ENCODE measurements around the gene CGB2. TPM values are rescaled to one million over a fixed set of nuclear protein-coding genes. Genes with fewer than 3 reads are reported as not detected.

CGB2 gene
- total RNA-seq, 4 donors from 2014 or later: not detected

DNA sequence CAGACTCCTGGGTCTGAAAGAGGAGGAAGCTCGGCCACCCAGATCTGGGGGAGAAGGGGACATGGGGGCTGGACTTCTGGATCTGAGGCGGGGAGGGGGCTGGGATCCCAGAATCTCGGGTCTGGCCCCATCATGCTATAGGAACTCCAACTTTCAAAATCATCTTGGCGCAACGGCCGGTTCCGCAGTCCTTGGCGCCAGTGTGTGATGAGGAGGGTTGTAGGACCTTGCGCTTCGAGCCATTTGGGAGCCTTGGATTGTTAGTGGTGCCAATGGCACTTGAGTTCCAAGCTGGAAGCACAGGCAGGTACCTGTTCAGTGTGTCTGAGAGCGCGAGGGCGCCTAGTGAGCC, 37.7 kb upstream of the CGB2 start:
- TF ChIP-seq, protein P1, sequence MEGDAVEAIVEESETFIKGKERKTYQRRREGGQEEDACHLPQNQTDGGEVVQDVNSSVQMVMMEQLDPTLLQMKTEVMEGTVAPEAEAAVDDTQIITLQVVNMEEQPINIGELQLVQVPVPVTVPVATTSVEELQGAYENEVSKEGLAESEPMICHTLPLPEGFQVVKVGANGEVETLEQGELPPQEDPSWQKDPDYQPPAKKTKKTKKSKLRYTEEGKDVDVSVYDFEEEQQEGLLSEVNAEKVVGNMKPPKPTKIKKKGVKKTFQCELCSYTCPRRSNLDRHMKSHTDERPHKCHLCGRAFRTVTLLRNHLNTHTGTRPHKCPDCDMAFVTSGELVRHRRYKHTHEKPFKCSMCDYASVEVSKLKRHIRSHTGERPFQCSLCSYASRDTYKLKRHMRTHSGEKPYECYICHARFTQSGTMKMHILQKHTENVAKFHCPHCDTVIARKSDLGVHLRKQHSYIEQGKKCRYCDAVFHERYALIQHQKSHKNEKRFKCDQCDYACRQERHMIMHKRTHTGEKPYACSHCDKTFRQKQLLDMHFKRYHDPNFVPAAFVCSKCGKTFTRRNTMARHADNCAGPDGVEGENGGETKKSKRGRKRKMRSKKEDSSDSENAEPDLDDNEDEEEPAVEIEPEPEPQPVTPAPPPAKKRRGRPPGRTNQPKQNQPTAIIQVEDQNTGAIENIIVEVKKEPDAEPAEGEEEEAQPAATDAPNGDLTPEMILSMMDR (IDR thresholded peaks at IDR 0.05; ENCODE audit: low read depth): no peak

DNA sequence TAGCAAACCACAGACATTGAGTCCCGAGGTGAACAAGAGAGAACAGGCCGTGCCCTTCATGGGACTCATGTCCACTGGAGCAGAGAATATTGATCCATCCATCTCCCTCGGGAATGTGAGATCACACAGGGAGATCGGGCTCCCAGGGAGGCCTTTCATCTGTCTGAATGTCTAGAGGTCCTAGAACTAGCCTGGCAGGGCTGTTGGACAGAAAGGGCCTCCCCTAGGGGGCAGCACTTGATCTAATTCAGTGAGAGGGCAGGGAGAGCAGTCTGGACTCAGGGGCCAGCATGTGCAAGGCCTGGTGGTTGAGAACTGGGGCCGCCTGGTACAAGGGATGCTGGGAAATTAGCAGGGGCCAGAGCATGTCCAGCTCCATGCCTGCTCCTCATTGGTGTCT, 33.7 kb upstream of the CGB2 start:
- TF ChIP-seq, protein P1 (IDR thresholded peaks at IDR 0.05; ENCODE audit: low read depth): no peak

DNA sequence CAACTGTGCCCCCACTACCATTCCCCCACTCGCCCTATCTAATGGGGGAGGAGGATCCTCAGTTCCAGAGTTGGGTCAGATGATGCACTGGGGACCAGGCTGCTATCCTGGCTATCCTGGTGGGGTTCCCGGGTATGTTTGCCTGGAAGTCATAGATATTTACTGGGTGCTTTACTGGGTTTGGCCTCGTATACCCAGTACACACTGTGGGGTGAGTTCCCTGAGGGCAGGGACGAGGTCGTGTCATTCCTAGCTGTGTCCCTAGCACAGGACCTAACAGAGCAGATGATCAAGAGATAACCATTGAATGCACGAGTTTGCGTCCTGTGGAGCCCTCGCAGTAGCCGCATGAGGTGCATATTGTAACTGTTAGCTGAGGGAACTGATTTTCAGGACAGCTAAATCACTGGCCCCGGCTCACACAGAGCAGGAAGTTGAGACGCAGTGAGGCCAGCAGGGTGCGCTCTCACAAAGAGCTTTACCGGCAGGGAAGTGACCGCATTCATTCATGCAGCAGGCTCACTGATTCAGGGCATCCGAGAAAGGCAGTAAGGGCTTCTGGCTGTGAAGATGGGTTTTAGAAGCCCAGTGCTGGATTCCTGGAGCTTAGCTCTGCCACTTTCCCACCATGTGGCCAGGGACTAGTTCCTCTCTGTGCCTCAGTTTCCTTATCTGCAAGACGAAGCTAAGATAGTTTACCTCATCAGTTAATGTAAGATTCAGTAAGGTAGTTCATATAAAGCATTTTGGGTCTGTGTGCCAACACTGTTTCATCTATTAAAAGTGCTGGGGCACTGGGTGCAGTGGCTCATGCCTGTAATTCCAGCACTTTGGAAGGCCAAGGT, 32.0 kb upstream of the CGB2 start:
- TF ChIP-seq, protein P1 (IDR thresholded peaks at IDR 0.05; ENCODE audit: low read depth): no peak

DNA sequence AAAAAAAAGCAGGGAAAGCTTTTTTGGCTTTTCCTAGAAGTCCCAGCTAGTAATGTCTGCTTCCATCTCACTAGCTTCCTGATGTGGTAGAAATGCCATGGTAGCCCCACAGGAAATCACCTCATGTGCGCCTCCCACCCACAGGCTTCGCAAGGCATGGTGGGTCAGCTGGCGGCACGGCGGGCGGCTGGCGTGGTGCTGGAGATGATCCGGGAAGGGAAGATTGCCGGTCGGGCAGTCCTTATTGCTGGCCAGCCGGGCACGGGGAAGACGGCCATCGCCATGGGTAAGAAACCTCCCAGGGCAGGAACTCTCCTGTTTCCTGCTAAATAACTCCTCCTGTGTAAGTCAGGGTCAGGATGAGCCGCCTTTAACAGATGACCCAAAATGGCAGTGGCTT, 27.6 kb upstream of the CGB2 start:
- TF ChIP-seq, protein P1 (IDR thresholded peaks at IDR 0.05; ENCODE audit: low read depth): no peak

DNA sequence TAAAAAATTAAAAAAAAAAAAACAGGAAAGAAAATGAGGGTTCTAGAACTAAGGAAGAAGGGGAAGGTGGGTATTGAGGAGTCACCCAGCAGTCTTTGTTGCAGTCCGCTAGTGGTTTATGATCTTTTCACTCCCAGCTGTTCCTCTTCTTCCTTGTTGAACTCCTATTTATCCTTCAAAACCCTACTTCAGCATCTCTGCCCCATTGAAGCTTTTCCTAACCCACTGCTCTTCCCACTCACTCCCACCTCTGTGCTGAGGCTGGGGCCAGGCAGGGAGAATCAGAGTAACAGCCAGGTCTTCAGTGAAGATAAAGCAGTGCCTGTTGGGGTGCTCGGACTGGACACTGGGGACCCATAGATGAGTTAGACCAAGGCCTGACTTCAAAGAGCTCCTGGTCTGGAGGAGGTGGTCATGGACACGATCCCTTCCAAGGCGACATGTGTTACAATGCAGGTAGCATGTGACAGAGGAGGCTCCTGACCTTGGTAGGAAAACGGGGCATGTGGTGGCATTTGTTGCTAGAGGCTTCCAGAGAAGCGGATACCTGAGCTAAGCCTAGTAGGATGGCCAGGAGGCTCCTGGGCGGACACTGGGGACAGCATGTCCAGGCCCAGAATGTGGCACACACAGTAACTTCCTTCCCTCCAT, 26.6 kb upstream of the CGB2 start:
- TF ChIP-seq, protein P1 (IDR thresholded peaks at IDR 0.05; ENCODE audit: low read depth): no peak

DNA sequence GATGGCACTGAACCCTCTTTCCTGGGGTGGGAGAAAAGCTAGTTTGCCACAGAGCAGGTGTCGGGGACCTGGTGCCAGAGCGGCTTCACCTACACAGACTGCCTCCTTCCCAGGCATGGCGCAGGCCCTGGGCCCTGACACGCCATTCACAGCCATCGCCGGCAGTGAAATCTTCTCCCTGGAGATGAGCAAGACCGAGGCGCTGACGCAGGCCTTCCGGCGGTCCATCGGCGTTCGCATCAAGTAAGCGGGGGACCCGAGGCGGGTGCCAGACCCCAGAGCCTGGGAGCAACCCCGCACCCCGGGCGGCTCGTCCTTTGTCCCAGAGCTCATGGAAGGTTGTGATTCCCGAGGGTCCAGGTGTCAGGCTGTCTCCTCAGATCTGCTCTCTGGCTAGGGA, 24.8 kb upstream of the CGB2 start:
- TF ChIP-seq, protein P1 (IDR thresholded peaks at IDR 0.05; ENCODE audit: low read depth): no peak

DNA sequence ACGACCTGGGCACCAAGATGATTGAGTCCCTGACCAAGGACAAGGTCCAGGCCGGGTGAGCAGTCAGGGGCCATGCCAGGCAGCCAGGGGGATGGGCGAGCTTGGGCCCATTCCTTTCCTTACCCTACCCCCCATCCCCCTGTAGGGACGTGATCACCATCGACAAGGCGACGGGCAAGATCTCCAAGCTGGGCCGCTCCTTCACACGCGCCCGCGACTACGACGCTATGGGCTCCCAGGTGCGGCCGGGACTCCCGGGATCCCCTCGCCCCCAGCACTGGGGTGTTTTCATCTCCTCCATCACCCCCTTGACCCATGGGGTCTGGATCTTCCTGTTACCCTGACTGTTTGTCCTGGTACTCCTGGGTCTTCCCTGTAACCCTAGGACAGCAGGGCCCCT, 21.9 kb upstream of the CGB2 start:
- TF ChIP-seq, protein P1 (IDR thresholded peaks at IDR 0.05; ENCODE audit: low read depth): no peak
